Fibroblast of skin of back (primary cell): ENCODE results near the gene ABCC11.

Experiments
- DNase-seq: peaks from one replicate; pipeline ENCODE4 v3.0.0-alpha.2; 2013

Gene ABCC11

GRCh38 chr16:48160575-48160974, 86.8 kb downstream of the ABCC11 start:
- no peak for DNase-seq

- peak; percentile 80 for DNase-seq
Observed at GRCh38 chr16:48158296-48158695, 89.0 kb downstream of the ABCC11 start.

- no peak for DNase-seq
Observed at GRCh38 chr16:48157794-48158193, 89.5 kb downstream of the ABCC11 start.

GRCh38 chr16:48157302-48157701, 90.0 kb downstream of the ABCC11 start:
- no peak for DNase-seq

- peak; percentile 78 for DNase-seq
Observed at GRCh38 chr16:48156790-48157209, 90.5 kb downstream of the ABCC11 start.

- DNase-seq, result no peak
Observed at GRCh38 chr16:48155926-48156789, 91.2 kb downstream of the ABCC11 start, which contains the start of gene ABCC12. TSS of gene ABCC12 (minus strand) at chr16:48155993. CDS start at chr16:48146424, 9,569 bp downstream.

GRCh38 chr16:48153774-48154173, 93.6 kb downstream of the ABCC11 start:
- DNase-seq, result no peak

- DNase-seq, result no peak
Observed at GRCh38 chr16:48152226-48152625, 95.1 kb downstream of the ABCC11 start.

- no peak for DNase-seq
Observed at GRCh38 chr16:48150707-48151106, 96.6 kb downstream of the ABCC11 start.

GRCh38 chr16:48146710-48147109, 100.6 kb downstream of the ABCC11 start:
- no peak for DNase-seq

- DNase-seq, result no peak
Observed at GRCh38 chr16:48146131-48146530, 101.2 kb downstream of the ABCC11 start.

GRCh38 chr16:48143812-48144368, 103.4 kb downstream of the ABCC11 start:
- DNase-seq, result no peak

- DNase-seq, result no peak
Observed at GRCh38 chr16:48140821-48141220, 106.5 kb downstream of the ABCC11 start.

GRCh38 chr16:48139517-48139916, 107.8 kb downstream of the ABCC11 start:
- DNase-seq, result no peak

GRCh38 chr16:48138543-48138942, 108.8 kb downstream of the ABCC11 start:
- DNase-seq, result no peak

- DNase-seq, result no peak
Observed at GRCh38 chr16:48137822-48138221, 109.5 kb downstream of the ABCC11 start.

- no peak for DNase-seq
Observed at GRCh38 chr16:48136547-48137360, 110.6 kb downstream of the ABCC11 start.

GRCh38 chr16:48133455-48134211, 113.7 kb downstream of the ABCC11 start:
- DNase-seq, result no peak

GRCh38 chr16:48132696-48133095, 114.6 kb downstream of the ABCC11 start:
- no peak for DNase-seq

- DNase-seq, result no peak
Observed at GRCh38 chr16:48131201-48131935, 116.0 kb downstream of the ABCC11 start.

- DNase-seq, result peak; percentile 34
Observed at GRCh38 chr16:48129926-48130325, 117.4 kb downstream of the ABCC11 start.

- no peak for DNase-seq
Observed at GRCh38 chr16:48128769-48129168, 118.6 kb downstream of the ABCC11 start.
